GM12878 (cell line): ENCODE measurements around the gene SLC6A11.

Experiments
- CBFB ChIP-seq: IDR thresholded peaks from 2 replicates; pipeline ENCODE4 v1.6.1; 2016; ENCODE audit warnings: antibody characterized with exemption, low read depth
- HDAC2 ChIP-seq: fragments of 200-600 bp; sonication (generic); IDR thresholded peaks from 2 replicates; pipeline ENCODE4 v1.6.1; 2017
- POLR2AphosphoS2 ChIP-seq: IDR thresholded peaks from 2 replicates; pipeline ENCODE4 v1.6.1; 2011; ENCODE audit warnings: low read depth, mild to moderate bottlenecking, low read length, improper control_type of control experiment, moderate library complexity
- PRDM15 ChIP-seq: fragments of 450-650 bp; formaldehyde crosslinking; IDR thresholded peaks from 2 replicates; pipeline ENCODE4 v1.4.0; 2020; ENCODE audit warnings: mild to moderate bottlenecking, moderate library complexity
- TF ChIP-seq, protein P1 (sequence below): fragments of 450-650 bp; IDR thresholded peaks from 2 replicates; pipeline ENCODE4 v1.6.1; 2017; ENCODE audit warnings: mild to moderate bottlenecking

- no peak for TF ChIP-seq PRDM15 (CRISPR knock-in tag)
- TF ChIP-seq, protein P1, sequence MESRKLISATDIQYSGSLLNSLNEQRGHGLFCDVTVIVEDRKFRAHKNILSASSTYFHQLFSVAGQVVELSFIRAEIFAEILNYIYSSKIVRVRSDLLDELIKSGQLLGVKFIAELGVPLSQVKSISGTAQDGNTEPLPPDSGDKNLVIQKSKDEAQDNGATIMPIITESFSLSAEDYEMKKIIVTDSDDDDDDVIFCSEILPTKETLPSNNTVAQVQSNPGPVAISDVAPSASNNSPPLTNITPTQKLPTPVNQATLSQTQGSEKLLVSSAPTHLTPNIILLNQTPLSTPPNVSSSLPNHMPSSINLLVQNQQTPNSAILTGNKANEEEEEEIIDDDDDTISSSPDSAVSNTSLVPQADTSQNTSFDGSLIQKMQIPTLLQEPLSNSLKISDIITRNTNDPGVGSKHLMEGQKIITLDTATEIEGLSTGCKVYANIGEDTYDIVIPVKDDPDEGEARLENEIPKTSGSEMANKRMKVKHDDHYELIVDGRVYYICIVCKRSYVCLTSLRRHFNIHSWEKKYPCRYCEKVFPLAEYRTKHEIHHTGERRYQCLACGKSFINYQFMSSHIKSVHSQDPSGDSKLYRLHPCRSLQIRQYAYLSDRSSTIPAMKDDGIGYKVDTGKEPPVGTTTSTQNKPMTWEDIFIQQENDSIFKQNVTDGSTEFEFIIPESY = no peak
- no peak for TF ChIP-seq POLR2AphosphoS2
- TF ChIP-seq CBFB = no peak
- no peak for TF ChIP-seq HDAC2
These were observed 165.0 kb downstream of the SLC6A11 start for GRCh38 chr3:10981031-10981430.
